GM19372 (cell line): ENCODE measurements around the gene SLC29A3.

Source experiments
- ATAC-seq: cut with Tn5 transposase; IDR thresholded peaks from one replicate; pipeline ENCODE4 v1.9.1; 2021; ENCODE audit warnings: mild to moderate bottlenecking, low read depth, moderate library complexity; ENCODE audit not compliant: unreplicated experiment

SLC29A3 gene

DNA sequence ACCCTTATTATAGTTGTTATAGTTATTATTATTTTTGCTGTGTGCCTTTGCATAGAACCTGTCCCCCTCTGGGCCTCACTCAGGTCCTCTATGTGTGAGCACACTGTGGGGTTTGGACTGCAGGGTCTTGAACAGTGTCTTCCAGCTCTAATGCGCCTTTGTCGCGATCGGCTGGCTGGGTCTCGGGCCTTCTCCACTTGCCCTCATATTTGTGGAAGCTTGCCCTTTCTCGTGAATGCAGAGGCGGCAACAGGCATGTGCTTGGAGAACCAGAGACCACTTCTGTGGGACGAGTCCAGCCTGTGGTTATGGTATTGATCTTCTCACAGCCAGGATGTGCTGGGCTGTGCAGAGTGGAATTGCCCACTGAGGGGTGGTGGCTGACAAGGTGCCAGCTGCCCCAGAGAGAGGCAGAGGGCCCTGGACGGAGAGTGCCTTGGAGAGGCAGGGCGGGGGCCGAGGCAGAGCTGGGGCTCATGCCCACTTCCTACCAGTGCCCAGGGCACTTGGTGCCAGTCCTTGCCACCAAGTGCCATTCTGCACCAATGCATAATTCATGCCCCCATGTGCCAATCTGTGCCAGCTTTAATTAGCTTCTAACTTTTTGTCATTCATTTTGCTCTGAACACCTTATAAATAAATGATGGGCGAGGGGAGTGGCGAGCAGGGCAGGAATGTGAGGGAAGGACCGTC lies 70.9 kb downstream of the SLC29A3 start:
- no peak for ATAC-seq

- ATAC-seq, result no peak
Observed at GRCh38 chr10:71390461-71390835, 71.4 kb downstream of the SLC29A3 start.

DNA sequence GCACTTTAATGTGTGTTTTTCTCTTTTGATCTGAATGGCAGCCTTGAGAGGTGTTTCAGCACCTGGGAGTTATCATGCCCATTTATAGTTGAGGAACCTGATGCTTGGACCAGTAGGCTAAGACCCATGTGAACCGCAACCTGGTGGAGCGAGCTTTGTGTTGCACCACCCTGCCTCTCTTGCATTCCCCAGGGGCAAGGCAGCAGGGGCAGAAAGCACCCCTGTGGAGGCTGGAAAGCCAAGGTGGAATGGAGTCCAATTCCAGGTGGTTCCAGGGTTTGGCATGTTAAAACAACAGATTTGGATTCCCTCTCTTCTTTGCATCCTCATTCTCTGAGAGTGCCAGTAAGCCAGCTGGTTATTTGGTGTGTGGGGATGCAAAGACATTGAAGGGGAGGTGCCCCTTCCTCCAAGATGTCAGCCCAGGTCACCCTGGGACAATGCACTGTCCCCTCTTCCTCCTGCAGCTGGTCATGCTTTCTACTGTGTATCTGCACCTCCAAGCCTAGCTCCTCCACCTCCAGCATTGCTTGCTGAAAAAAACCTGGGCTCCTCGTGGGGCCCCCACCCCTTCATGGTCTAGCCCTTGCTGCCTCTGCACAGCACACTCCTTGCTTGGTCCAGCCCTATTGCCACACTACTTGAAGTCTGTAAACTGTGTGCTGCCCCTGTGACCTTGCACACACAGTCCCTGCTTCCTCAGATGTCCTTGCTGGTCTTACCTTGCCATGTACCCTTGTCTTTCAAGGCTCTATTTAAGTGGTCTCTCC lies 72.0 kb downstream of the SLC29A3 start:
- no peak for ATAC-seq

- ATAC-seq, result no peak
Observed at GRCh38 chr10:71391701-71392100, 72.6 kb downstream of the SLC29A3 start.

DNA sequence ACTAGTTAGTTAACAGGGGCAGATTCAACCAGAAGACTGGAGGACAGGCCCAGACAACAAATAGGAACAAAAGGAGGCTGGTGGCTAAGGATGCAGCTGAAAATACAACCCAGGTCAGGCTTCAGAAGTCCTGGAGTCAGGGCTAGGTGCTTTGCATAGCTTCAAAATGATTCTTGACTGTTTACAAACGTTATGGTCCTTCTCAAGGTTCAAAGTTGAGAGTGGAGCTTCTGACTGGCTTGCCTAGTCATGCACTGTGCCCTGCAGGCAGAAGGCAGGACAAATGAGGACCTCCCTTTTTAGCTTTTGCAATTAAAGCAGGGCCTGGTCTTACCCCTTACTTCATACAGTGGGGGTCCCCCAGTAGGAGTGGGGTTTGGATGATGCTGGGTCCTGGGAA lies 73.2 kb downstream of the SLC29A3 start:
- no peak for ATAC-seq

DNA sequence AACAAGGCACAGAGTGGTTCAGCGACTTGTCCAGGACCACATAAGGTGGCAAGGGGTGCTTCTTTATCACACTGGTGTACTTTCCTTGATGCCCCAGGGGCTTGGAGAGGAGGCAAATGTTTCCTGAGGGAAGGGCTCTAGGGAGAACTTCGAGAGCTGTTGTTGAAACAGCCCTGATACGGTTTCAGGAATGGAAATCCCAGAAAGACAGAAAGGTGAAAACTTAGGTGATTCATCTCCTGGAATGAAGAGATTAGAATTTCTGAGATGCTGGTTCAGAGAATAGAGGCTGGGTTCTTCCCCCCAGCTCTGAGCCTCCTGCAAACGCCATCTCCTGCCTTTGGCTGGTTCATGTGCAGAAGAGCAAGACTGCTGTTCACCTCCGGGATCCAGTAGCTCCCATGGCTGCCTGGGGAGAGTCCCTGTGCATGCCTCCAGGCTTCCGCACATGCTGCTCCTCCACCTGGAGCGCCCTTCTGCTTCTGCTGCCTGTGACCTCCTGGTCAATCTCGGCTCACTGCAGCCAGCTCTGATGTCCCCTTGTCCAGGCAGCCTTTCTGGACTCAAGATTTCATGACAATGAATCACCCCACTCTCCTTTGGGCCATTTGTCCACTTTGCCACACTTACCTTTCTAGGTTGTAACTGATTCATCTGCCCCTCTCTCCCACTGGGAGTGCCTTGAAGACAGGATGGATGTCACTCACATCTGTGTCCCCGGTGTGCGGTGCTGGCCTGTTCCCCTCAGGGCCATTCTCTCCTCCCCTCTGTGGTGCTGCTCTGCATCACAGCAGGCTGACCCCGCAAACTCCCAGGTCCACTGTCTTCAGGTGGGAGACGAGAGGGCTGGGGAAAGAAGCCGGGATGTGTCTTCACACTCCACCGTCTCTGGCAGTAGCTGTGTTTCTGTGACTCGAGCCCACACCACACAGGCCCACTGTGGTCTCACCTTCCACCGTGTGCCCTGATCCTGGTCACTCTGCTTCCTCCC lies 74.0 kb downstream of the SLC29A3 start:
- no peak for ATAC-seq

DNA sequence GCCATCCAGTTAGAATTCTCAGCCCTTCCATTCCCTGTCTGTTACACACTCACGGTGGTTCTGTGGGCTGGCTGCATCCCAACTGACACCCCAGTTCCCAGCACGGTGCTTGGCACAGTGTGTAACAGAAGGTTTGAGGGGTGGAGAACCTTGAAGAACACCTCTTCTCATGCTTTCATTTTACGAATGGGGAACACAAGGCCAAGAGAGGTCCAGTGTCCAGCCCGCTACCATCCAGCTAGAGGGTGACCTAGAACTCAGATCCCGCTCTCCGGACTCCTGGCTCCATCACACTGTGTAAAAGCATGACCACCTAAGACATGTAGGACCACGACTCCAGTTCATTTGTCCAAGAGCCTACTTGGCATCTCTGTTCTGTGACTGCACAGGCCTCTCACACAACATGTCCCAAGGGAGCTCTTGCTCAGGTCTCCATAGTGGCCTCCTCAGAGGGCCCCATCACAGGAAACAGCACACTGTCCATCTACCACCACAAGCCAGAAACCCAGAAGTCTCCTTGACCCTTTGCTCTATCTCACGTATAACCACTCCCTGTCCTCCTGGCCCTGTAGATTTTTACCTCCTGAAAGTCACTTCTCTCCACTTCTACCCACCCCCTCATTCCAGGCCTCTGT lies 74.9 kb downstream of the SLC29A3 start:
- no peak for ATAC-seq

DNA sequence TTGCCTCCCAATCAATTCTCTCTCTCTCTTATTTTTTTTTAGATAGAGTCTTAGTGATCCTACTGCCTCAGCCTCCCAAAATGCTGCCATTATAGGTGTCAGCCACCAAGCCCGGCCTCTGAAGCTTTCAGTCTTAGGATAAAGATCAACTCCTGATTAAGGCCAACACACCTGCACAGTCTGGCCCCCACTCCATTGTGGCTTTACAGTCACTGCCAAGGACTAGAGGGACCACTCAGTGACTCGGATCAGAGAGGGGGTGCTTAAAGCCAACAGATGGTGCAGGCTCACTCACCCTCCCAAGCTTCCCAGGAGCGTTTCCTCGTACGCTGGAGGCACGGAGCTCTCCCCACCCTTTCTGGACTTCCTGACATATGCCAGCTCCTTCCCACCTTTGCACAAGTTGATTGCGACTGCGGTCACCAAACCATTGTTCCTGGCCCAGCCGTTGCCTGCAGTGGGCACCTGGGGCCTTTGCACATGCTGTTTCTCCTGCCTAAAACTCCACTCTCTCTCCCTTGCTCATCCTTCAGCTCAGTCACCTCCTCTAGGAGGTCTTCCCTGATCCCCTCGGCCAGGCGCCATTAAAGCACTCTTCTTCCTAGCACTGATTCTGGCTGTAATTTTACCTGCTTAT lies 76.0 kb downstream of the SLC29A3 start:
- ATAC-seq, result no peak

DNA sequence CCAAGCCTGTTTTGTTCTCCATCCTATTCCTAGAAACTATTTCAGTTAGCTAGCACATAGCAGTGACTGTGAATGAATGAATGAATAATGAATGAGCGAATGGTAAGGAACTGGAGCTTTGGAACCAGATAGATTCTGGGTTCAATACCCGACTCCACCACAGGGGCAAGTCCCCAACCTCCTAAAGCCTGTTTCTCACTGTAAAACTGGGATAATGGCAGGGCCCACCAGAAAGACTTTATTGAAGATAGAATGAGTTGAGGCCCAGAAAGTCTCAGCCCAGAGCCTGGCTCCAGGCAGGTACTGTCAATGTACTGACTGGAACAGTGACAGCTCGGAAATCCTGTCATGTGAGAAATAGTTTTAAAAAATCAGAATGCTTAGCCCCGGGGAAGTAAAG lies 76.6 kb downstream of the SLC29A3 start:
- ATAC-seq, result no peak

DNA sequence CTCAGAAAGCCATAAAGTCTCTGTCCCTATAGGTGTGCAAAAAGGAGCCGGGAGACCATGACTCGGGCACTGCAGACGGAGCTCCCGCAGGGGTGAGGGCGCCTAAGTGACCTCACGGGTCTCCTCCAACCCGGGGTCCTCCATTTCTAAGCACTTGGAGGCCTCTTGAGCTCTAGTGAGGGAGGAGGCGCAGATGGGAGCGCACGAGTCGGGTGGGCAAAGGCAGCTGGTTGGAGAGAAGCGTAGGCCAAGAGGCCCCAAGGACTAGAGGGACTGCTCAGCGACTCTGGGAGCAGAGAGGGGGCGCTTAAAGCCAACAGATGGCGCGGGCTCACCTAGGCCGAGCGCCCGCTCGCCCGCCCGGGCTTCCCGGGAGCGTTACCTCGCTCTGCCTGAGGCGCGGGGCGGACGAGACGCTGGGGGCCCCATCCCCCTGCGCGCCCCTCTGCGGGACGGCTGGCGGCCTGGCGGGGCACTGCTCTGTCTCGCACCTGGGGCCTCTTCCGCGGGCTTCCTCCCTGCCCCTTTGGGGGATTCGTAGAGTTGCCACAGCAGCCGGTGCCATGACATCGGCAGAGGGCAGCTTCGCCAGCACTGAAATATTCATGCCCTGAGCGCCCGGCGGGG lies 77.1 kb downstream of the SLC29A3 start:
- ATAC-seq, result no peak

GRCh38 chr10:71396711-71397295 lies 77.7 kb downstream of the SLC29A3 start, which contains the start of gene CDH23:
CDH23 (plus strand) TSS chr10:71396920; CDS start chr10:71439832, 42,912 bp downstream.
- no peak for ATAC-seq

DNA sequence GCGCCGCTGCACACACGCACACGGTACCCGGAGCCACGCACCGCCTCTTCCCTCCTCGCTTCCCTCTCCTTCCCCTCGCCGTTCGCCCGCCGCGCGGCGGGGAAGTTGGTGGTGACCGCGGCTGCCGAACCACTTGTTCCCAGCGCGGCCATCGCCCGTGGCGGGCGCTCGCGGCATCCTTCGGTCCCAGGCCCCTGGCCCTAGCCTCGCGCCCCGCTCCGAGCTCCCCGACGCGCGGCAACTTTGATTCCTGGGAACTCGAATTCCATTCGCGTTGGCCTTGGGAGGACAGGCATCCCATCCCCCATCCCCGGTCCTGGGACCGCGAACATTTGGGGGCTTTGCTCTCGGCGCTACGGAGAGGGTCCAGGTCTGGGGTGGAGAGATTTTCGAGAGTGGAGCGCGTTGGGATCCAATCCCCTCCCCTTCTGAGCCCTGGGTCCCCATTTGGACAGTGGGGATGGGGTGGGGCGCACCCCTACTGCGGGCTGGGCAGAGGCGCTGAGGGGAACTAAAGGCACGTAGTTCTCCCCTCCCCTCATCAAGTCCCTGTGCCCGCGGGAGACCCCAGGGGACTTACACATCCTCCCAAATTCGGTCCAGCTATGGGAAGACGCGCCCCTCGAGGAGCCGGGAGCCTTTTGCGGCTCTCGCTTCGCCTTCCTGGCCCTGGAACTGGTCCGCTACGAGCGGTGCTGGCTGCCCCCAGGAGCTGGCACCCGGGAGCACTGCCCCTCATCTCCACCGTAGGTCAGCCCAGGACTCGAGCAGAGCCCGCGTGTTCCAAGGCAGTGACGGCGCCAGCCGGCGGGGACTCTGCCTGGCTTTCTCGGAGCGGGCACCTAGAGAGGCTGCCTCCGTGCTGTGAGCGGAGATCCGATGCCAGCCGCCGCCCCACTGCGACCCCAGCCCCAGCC lies 78.5 kb downstream of the SLC29A3 start:
- no peak for ATAC-seq

DNA sequence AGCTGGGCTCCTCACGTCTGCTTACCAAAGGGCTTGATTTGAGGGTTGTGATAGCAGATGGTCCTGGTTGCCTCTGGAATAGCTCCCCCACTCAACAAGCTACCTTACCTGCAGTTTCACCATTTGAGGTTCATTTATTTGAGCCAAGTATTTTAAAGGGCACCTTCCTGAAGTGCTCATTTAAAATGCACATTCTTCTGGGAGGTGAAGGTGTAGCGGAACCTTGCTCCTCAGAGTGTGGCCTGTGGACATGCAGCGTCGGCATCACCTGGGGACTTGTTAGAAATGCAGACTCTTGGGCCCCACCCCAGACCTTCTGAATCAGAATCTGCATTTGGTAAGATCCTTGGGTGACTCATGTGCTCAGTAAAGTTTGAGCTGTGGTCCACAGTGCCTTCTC lies 79.9 kb downstream of the SLC29A3 start:
- ATAC-seq, result no peak

DNA sequence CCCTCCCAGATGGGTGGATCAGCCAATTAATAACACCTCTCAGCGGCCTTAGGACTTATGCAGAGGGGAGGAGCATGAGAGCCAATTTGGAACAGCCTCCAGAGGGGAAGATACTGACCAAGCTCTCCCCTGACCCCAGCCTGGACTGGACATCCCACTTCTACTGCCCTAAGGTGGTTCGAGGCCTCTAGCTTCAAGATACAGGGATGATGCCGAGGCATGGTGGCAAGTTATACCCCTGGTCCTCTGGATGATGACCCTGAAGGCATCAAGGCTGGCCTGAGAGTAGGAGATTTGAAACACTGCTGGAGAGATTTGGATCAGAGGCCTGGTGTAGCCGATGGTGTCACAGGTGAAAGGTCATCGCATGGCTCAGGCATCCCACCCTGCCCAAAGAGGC lies 80.9 kb downstream of the SLC29A3 start:
- no peak for ATAC-seq

GRCh38 chr10:71401056-71401455 lies 82.0 kb downstream of the SLC29A3 start:
- no peak for ATAC-seq

DNA sequence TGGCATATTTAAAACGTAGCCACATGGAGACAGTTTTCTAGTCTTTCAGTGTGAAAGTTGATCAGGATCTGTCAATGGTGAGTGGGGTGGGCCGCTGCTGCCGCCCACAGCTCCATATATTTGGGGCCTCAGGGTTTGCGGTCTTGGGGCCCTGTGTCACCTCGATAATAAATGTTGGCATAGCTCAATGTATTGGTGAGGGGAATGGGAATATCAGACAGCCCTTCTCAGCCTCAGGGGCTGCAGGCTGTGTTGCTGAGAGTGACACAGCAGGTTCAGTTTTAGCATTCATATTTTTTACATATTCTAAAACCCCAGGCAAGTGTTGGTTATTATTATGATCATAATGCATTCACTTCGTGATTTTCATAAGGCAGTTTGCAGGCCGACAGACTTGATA lies 82.9 kb downstream of the SLC29A3 start:
- ATAC-seq, result no peak

DNA sequence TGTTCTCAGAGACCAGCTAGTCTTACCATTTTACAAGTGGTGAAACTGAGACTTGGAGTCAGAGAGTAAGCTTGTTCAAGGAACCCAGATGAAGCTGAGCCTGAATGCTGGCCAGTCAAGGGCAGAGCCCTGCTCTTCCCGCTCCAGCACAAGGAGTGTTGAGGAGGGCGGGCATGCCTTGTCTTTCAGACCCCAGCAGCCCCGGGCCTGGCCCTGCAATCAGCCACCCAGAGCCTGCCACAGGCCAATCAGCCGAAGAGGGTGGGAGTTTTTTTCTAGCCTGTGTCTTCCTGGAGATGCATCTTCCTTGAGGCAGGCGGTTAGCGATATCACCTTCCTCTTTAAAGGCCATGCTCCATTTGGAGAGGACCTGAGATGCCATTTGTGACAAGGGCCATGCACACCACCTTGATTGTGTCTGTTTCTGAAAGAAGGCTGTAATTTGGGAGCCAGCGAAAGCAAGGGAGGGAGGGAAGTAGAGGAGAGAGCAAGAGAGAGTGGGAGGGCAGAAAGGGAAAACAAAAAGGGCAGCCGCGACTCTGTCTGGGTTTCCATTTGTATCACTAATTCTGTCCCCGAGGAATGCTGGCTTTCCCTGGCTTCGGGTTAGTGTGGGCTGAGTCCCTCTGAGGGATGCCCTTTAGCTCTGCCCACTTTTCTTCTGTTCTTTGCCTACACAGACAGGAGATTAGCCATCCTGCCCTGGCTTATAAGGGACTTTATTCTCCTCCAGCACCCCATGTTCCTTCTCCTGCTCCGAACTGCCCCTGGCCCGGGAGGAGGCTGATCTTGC lies 85.6 kb downstream of the SLC29A3 start:
- ATAC-seq, result no peak
